ENCODE results near the gene EFCAB6. TPM values are rescaled to one million over a fixed set of nuclear protein-coding genes. Genes with fewer than 3 reads are reported as not detected.

The EFCAB6 gene
- total and polyA plus RNA-seq, 2 of the 4 experiments (the other 2 are of a cell fraction): 0.44 to 1.1 TPM

DNA sequence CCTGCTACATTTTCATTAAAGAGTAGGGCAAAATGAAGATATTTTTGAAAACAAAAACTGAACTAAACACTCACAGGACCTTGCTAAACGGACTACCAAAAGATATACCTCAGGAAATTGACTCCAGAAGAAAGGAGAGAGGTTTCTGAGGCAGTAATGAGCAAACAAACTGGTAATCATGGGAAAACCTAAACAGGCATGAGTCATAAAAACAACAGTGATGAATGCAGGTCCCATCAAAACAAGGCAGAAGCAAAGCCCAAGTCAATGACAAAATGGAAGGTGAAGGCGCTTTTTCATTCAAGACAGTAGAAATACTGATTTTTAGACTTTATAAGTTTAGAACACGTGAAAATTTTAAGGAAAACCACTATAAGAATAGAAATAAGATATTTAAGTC lies 104.5 kb downstream of the EFCAB6 start:
- in situ Hi-C loops (cut with MboI; ENCODE audit: low sequenced_read_pairs): no loop called here
- ChIA-PET POLR2A (ENCODE audit: unreplicated experiment) (no interaction called here), CTCF (no interaction called here)
- H2AK9ac ChIP-seq (replicated peaks; ENCODE audit: low read depth, low read length, poor library complexity): no peak overlapping the region
- no peaks in the 10 kb centered on the region for H3K4me1 ChIP-seq (ENCODE audit: control insufficient read depth, insufficient read depth, low read length)
- H3K18ac ChIP-seq (ENCODE audit: low read depth, low read length): no peak overlapping the region
- H2BK5ac ChIP-seq (ENCODE audit: low read depth, low read length, poor library complexity, severe bottlenecking): no peak overlapping the region
- H4K8ac ChIP-seq (ENCODE audit: low read depth in 2 of 2, low read length in 2 of 2): no peak overlapping the region
- H3K9me3 ChIP-seq (ENCODE audit: control insufficient read depth, insufficient read depth, low read length): no peaks in the 10 kb centered on the region
- no peak for DNase-seq
- dilution Hi-C loops (cut with HindIII; ENCODE audit: low sequenced_read_pairs, unreplicated experiment): no loop called here
- no peak overlapping the region for H3K27ac ChIP-seq (ENCODE audit: insufficient read depth, low read length)
- no peaks in the 10 kb centered on the region for H4K20me1 ChIP-seq (ENCODE audit: insufficient read depth, low read length)
- H2BK20ac ChIP-seq (ENCODE audit: low read depth, low read length): no peak overlapping the region
- no peak overlapping the region for H3K56ac ChIP-seq (ENCODE audit: extremely low read depth, insufficient read depth, low read length)
- ATAC-seq (ENCODE audit: low read depth): no peak
- no peaks in the 10 kb centered on the region for H3K36me3 ChIP-seq (ENCODE audit: control insufficient read depth, insufficient read depth, low read length)
- H3K9me1 ChIP-seq (ENCODE audit: insufficient read depth, low read length): no peaks in the 10 kb centered on the region
- no peak overlapping the region for H4K5ac ChIP-seq (ENCODE audit: low read depth, low read length)
- no peak overlapping the region for H2BK120ac ChIP-seq (ENCODE audit: low read depth, low read length)
- H3K9ac ChIP-seq (ENCODE audit: low read depth, low read length): no peak overlapping the region
- no peak overlapping the region for H3K23ac ChIP-seq (ENCODE audit: low read depth, low read length)
- H3K27me3 ChIP-seq (ENCODE audit: control insufficient read depth, insufficient read depth, low read length): no peaks in the 10 kb centered on the region
- no peaks in the 10 kb centered on the region for H3K79me1 ChIP-seq (ENCODE audit: low read depth in 1 of 2, low read length in 2 of 2)
- H3K4me3 ChIP-seq (ENCODE audit: insufficient read depth, low read depth, low read length): no peak overlapping the region
- no peak overlapping the region for H3K14ac ChIP-seq (replicated peaks; ENCODE audit: low read depth, low read length)
- H2BK15ac ChIP-seq (ENCODE audit: low read depth, low read length): no peak overlapping the region
- BruUV-seq (replicated peaks): no TSS peak
- WGBS, 2 experiments (ENCODE audit: extremely low coverage in 2 of 2, insufficient read length in 1 of 2): no CpG with 5 or more reads among the region's 3 CpGs
- H2AFZ ChIP-seq (replicated peaks; ENCODE audit: low read length, poor library complexity): no peak overlapping the region
- TF ChIP-seq MXI1 (IDR thresholded peaks at IDR 0.05; ENCODE audit: borderline replicate concordance, low read depth, low read length) (no peak), POLR2A (IDR thresholded peaks at IDR 0.05; ENCODE audit: low read depth, low read length) (no peak), BHLHE40 (IDR thresholded peaks at IDR 0.05; ENCODE audit: low read depth, low read length) (no peak), MAFK (IDR thresholded peaks at IDR 0.05; ENCODE audit: low read depth, low read length) (no peak), MAZ (IDR thresholded peaks at IDR 0.05; ENCODE audit: borderline replicate concordance, low read depth, low read length) (no peak), CHD1 (IDR thresholded peaks at IDR 0.05; ENCODE audit: low read depth, low read length) (no peak), RFX5 (IDR thresholded peaks at IDR 0.05; ENCODE audit: low read depth, low read length) (no peak)
- TF ChIP-seq, protein P1, sequence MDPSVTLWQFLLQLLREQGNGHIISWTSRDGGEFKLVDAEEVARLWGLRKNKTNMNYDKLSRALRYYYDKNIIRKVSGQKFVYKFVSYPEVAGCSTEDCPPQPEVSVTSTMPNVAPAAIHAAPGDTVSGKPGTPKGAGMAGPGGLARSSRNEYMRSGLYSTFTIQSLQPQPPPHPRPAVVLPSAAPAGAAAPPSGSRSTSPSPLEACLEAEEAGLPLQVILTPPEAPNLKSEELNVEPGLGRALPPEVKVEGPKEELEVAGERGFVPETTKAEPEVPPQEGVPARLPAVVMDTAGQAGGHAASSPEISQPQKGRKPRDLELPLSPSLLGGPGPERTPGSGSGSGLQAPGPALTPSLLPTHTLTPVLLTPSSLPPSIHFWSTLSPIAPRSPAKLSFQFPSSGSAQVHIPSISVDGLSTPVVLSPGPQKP (IDR thresholded peaks at IDR 0.05; ENCODE audit: borderline replicate concordance, low read depth, low read length): no peak
- intact Hi-C loops (cut with micrococcal nuclease): no loop called here
- H3K4me2 ChIP-seq (ENCODE audit: low read depth, low read length): no peak overlapping the region
- no peak overlapping the region for H3K4ac ChIP-seq (ENCODE audit: low read depth, low read length)
- no peak overlapping the region for H4K91ac ChIP-seq (ENCODE audit: insufficient read depth, low read depth, low read length)
- no peak overlapping the region for H2AK5ac ChIP-seq (ENCODE audit: low read depth, low read length)
